Stimulated activated CD8-positive, alpha-beta memory T cell treated with anti-CD3 and anti-CD28 coated beads, Interleukin-12 subunit alpha, Interleukin-12 subunit beta, amount 100 ng/mL, for 24 hours (primary cell): ENCODE measurements around the gene KCNJ10.

ENCODE experiments used
- DNase-seq: peaks from one replicate; pipeline ENCODE4 v3.0.0-alpha.2; 2020; ENCODE audit errors: extremely low read depth

The KCNJ10 gene

DNA sequence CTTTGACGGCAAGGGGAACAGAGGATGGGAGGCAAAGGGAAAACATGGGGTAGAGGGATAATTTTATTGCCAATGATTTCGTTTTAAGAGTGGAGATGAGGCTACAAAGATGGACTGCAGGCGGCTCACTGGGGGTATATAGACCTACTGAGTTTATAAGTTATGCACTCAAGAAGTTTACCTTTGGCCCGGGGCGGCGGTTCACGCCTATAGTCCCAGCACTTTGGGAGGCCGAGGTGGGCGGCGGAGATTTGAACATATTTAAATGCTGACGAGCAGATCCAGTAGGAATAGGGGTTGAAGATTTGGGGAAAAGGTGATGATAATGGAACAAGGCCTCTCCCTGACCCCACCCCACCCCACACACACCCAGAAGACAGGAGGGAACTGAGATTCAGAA is 107.8 kb downstream of the KCNJ10 start:
- DNase-seq: no peak

DNA sequence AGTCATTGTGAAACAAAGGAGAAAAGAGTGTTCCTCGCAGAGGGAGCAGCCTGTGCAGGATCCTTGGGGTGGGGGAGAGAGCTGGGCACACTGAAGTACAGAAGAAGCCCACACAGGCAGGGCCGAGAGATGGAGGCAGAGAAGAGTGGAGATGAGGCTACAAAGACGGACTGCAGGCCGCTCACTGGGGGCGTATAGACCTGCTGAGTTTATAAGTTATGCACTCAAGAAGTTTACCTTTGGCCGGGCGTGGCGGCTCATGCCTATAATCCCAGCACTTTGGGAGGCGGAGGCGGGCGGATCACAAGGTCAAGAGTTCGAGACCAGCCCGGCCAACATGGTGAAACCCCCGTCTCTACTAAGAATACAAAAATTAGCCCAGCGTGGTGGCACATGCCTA is 108.3 kb downstream of the KCNJ10 start:
- no peak for DNase-seq

DNA sequence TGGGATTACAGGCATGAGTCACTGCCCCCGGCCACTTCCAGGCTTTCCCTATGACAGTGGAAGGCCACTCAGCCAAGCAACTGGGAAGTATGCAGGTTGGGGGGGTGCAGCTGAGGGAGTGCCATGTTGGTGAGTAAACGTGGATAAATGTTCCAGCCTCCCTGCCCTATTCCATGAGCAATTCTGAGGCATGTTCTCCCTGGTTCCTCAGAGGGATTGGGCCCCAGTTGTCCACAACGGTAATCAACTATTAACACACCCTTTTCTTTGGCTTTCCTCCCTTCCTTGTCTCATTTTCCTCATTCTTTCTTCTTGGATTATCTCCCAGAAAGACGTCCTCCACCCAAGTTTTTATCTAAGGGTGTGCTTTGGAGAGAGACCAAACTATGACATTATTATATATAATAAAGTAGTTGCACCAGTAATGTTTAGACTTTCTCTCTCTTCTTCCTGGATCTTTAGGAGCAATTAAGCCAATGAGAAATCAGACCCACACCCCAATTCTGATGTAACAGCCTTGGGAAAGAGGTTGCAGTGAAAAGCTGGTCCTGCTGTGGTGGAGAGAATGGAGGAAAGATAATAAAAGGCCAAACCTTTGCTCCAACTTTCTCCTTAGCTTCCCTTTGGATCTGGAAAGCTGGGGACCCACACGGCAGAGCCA is 109.1 kb downstream of the KCNJ10 start:
- DNase-seq: no peak

DNA sequence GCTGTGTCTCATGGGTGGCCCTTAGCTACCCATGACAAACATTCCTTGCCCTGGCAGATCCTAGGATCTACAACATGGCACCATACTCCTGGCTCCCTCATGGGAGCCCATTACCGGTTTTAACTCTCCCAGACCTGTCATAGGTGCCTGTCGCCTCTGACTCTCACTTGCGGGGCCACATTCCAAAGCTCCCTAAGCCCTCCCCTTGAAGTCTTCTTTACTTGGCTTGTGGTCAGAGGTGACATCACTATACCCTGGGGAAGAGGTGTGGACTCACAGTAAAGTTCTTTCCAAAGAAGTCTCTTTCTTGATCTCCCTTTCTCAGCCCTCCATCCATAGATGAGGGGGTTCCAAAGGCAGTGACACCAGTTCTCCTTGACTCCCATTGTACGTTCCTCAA is 110.5 kb downstream of the KCNJ10 start:
- no peak for DNase-seq

DNA sequence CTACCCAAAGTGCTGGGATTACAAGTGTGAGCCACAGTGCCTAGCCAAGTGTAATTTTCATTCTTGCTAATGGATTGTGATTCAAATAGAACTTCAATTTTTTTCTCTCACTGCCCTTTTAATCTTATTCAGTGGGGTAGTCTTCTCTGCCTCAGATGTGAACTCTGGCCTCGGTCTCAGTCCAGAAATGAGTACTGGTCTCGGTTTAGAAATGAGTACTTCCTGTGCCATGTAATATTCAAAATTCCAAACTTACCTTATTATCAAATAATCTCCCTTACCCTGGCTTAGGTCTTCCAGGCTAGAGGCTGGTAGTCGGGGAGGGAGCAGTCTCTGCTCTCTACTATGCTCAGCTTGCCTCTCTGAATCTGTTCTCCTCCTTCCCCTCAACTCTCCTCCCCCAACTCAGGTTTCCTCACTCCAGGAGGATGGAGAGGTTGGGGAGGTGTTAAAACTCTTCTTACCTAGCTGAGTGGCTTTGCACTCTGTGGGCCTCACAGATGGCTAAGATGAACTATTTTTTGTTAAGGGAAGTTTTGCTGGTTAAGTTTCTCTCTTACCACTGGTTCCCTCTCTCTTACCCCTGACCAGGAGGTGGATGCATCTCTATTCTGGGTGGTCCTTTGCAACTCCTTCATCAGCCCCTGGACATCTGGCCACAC is 111.1 kb downstream of the KCNJ10 start:
- DNase-seq: no peak

DNA sequence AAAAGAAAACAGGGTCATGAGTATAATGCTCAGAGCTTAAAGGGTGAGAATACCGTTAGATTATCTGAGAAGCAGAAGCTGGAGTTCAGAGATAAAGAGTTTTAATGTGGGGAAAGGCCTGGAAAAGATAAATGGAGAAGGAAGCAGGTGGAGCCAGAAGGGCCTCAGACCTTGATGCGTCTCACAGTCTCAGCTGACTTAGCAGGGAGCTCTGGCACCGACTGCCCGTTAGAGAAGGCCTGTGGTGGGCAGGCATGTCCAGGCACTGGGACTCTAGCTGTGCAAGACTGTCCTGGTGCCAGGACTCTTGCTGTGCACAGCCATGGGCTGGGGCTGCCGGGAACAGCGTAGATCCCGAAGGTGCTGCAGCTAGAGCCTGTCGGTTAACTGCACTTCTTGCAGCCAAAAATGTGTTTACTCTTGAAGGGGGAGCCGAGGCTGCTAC is 112.1 kb downstream of the KCNJ10 start:
- DNase-seq: no peak

DNA sequence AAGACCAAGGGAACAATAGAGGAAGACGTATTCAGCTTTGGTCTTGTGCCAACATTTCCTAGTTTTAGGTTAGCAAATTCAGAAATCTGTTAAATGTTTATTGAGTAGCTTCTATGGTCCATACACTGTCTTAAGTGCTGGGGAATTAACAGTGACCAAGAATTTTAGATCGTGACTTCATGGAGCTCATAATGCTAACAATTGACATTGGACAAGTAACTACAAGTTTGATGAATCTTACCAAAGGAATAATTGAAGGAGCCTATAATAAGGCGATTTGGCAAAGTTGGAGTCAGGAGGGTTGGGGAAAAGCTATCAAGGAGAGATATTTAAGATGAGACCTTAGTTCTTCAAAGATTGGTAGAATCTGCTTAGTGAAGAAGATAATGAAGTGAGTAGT is 114.5 kb downstream of the KCNJ10 start:
- no peak for DNase-seq

DNA sequence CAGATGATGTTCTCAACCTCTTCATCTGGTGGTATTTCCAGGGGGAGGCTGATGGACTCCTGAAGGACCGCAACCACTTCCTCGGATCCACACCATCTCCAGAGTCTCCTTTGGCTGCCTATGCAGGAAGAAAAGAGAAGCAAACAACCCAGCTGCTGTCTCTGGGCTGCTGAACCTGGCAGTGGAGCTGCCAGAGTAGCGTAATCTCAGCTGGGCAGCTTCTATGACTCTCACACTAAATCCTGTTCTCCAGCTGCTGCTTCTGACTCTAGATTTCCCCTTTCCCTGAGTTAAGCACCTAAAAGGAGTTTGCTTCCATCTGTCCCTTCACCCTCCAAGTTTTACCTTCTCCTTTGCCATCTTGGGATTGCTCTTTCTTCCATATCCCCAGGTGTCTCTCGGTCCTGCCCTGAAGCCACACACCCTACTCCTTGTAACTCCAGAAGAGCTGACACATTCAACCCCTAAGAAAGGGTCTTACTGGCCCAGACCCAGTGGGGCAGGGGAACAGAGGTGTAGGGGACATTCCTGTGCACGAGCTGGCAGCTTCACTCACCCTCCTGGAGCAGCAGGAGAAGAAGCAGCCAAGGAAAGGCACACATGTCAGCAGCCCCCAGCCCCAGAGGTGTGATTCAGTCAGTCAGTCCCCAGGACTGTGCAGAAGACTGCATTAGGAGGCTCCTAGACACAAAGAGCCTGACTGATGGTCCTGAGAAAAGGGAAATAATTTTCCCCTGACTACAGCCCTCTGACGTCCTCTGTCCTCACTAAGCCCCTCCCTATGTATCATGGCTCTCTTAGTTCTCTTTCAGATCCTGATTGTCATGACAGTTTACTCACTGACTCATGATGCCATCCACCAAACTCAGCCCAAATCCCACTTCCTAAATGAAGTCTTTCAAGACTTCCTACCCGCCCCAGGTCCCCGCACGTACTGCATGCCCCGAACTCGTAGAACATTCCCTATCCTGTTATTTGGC is 116.1 kb downstream of the KCNJ10 start, which contains the start of gene SLAMF9:
Gene SLAMF9, minus strand, starts transcription at position 702 of the 980 bp plus-strand sequence. Its CDS starts 100 bp downstream, at position 602.
- DNase-seq: no peak

DNA sequence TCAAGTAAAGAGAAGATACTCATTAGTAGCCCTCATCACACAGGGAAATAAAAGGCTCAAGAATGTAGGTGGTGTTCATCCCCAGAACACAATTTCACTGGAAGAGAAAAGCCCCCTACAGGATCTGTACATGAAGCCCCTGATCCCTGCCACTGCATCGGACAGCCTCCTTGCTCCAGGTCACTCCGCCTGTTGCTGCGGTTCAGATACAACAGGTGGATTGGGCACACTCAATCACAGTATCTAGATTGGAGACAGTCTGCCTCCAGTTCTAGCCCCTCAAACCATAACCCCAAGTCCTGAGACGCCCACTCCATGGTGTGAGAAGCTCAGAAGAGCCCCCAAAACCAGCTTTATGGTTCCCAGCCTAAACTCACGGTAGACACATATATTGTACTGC is 117.0 kb downstream of the KCNJ10 start:
- no peak for DNase-seq

DNA sequence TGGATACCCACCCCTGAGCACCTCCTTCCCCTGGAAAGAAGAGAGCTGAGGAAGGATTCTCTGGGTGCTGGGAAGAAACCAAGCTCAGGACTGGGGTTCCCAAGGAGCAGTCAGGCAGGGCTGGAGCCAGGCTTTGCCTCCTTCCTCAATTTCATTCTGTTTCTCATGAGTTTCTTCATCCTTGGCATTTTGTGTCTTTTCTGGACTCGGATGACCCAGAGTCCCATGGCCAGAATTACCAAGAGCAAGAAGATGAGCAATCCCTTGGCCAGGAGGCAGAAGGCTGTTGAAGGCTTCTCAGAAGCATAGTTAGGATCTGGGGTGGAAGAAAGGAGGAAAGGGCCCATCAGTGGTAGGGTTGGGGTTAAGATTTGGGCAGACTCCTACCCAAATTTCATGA is 118.4 kb downstream of the KCNJ10 start:
- DNase-seq: no peak

DNA sequence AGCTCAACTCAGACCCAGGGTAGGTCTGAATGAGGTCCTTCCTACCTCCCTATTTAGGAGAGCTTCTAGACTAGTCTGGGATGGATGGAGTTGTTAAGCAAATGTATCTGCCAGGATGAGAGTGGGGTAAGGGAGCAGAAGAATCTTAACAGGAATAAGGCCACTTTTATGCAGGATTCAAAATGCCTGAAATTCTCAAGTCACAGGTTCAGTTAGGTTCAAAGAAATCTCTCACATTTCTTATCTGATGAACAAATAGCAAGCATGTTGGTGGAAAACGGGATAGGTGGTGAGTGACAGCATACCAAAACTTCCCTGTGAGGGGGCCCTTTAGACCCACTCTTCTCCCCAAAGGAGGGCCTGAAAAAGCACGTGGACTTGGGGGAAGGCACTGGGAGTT is 118.9 kb downstream of the KCNJ10 start:
- no peak for DNase-seq

DNA sequence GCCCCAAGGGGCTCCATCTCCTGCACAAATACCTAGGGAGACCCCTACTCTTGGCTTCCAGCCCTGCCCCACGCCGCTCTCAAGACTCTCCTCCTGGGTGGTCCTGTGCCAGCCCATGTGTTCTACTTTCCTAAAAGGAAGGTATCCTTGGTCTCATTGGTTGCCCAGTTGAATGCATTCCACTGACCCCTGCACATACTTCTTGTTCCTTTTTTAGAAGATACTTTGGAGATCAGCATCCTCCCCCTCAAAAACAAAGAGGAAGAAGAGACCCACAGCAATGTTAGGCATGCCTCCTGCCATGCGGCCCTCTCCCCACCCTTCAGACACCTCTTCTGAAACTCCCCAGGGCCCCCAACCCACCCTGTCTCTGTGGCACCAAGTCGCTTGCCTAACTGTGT is 120.0 kb downstream of the KCNJ10 start:
- no peak for DNase-seq

DNA sequence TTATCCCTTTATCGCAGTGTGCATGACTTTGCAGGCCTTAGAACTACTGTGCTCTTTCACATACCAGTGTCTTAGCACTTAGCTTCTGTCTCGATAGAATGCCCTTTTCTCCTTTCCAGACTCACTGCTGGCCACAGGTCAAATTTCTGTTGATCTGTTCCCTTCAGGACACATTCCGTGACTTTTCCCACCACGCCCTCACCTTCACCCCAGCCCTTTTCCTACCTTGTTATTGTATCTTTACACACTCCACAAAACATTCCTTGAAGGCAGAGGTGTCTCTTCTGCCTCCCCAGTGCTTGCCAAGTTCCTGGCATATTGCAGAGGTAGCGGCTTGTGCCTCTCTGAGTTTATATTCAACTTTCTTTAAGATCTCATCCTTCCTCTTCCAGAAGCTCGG is 120.8 kb downstream of the KCNJ10 start:
- no peak for DNase-seq
